Measurements from ENCODE around the gene MRPL36.
A peak's percentile ranks its signal among the peaks of the same experiment; 100 is the strongest.

MRPL36 gene

DNA sequence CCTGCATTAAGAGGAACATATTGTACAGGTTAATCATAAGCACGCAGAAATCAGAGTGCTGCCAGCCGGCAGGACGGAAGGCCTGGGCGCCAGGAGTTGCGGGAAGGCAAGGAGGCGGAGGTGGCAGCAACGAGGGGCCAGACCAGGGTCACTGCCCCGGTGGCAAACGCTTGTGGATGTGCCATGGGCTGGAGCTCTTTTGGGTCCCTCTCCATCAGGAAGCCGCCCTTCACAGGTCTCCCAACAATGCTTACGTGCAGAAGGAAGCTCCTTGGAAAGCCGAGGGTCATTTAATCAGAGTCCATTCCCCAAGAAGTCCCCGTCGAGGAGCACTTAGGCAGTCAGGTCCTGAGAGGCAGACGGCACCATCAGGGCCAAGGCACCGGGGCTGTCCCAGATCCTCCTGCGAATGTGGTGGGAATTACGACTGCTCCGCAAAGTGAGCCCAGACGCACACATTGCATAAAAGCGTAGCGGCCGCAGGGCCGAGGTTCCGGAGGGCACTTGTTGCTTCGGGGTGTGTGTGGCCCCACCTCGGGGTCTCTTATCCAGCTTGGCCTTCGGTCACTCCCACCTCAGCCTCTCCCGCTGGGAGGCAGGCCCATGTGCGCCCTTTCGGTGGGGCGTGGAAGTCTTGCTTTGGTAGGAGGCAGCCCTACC, 20.5 kb downstream of the MRPL36 start:
- Histone ChIP-seq H3K36me3 (no peaks in the 10 kb centered on the region), H3K4me3 (ENCODE audit: low read depth, low read length) (no peak overlapping the region), H3K4me1 (no peaks in the 10 kb centered on the region), H3K27me3 (peaks cover 22% of the 10 kb centered on the region), H3K9me3 (no peaks in the 10 kb centered on the region)
- TF ChIP-seq, protein P1, sequence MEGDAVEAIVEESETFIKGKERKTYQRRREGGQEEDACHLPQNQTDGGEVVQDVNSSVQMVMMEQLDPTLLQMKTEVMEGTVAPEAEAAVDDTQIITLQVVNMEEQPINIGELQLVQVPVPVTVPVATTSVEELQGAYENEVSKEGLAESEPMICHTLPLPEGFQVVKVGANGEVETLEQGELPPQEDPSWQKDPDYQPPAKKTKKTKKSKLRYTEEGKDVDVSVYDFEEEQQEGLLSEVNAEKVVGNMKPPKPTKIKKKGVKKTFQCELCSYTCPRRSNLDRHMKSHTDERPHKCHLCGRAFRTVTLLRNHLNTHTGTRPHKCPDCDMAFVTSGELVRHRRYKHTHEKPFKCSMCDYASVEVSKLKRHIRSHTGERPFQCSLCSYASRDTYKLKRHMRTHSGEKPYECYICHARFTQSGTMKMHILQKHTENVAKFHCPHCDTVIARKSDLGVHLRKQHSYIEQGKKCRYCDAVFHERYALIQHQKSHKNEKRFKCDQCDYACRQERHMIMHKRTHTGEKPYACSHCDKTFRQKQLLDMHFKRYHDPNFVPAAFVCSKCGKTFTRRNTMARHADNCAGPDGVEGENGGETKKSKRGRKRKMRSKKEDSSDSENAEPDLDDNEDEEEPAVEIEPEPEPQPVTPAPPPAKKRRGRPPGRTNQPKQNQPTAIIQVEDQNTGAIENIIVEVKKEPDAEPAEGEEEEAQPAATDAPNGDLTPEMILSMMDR (IDR thresholded peaks at IDR 0.05; ENCODE audit: low read depth, low read length): no peak
- no peak for DNase-seq

DNA sequence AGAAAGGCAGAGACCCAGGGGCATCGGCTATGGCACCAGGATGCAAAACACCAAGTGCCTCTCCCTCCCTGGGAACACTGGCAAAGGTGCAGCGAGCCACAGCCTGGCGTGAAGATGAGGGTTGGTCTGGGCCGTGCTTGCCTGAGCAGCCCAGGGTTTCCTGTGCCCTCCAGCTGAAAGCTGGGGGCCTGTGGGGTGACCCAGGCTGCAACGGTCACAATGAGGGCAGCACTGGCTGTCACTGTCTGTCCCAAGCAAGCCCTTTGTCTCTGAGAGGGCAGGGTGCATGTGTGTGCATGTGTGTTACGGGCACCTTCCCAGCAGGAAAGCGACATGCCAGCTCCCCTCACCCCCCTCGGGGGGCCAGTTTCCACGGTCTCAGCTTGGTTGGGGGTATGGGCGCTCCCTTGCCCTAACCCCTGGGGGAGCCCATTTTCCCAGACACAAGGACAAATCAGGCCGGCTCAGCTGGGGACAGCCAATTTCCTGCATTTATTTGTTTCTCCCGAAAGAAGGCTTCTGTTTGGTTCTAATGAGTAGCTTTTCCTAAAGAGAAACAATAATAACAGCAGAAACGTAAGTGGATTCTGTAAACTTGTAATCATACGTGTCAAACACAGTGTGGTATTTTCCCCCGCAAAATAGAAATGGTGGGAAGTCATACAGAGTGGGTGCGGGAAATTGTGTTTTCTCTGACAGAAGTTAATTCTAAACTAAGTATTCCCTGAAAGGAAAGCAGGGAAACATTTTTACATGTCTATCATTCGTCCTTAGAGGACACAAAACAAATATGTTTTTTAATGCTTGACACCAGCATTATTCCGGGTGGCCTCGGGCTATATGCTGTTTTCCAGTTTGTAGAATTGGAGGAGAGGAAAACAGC, 21.3 kb downstream of the MRPL36 start:
- Histone ChIP-seq H3K27me3 (peaks cover 22% of the 10 kb centered on the region), H3K36me3 (no peaks in the 10 kb centered on the region), H3K9me3 (no peaks in the 10 kb centered on the region), H3K4me3 (ENCODE audit: low read depth, low read length) (no peak overlapping the region), H3K4me1 (no peaks in the 10 kb centered on the region)
- no peak for DNase-seq
- TF ChIP-seq, protein P1 (IDR thresholded peaks at IDR 0.05; ENCODE audit: low read depth, low read length): no peak

DNA sequence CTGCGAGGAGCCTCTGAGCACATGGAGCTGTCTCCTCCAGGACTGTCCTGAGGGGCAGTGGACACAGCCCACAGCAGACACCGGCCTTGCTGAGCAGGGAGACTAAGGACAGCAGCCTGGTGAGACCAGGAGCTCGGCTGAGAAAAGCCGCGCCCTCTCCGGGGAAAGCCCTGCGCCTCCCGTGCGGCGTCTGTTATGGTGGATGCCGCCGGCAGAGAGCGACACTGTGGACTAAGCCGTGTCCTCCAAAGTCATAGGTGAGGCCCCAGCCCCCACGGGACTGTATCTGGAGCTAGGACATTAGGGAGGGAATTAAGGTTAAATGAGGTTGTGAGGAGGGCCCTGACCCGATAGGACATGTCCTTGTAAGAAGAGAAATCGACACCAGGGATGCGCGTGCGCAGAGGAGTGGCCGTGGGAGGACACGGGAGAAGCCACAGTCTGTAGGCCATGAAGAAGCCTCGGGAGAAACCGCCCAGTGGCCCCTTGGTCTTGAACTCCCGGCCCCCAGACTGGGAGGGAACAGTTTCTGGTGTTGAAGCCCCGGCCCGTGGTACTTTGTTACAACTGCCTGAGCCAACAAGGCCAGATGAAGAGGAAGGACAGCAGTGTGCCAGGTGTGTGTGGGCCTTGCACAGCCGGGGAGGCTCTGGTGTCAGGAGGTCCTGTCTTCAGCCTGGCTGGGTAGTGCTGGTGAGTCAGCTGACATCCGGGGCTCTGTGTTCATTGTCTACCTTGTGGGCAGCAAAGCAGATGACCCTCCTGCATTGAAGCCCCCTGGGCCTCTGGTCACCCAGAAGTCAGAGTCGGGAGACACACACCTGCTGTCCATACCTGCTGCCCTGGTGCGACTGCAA, 22.1 kb downstream of the MRPL36 start:
- Histone ChIP-seq H3K4me1 (no peaks in the 10 kb centered on the region), H3K36me3 (no peaks in the 10 kb centered on the region), H3K27me3 (peaks cover 22% of the 10 kb centered on the region), H3K4me3 (ENCODE audit: low read depth, low read length) (no peak overlapping the region), H3K9me3 (no peaks in the 10 kb centered on the region)
- DNase-seq: no peak
- TF ChIP-seq, protein P1 (IDR thresholded peaks at IDR 0.05; ENCODE audit: low read depth, low read length): no peak

DNA sequence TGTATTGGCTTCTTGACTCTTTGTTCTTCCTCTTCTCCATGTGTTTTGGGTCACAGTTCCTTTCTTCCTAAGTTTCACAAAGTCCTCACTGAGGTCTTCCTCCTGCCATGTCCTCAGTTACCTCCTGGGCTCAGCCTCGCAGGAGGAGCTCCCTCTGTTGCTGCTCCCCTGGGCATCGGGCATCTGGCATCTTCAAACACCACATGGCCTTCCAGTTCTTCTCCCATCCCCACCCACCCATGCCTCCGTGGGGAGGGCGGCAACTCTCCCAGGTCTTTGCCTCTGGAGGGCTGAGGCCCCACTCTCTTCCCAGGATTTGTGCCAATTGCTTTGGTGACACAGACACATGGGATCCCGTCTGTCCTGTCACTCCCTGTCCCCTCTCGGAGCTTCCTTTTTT, 22.8 kb downstream of the MRPL36 start:
- Histone ChIP-seq H3K4me1 (no peaks in the 10 kb centered on the region), H3K36me3 (no peaks in the 10 kb centered on the region), H3K9me3 (no peaks in the 10 kb centered on the region), H3K27me3 (peaks cover 19% of the 10 kb centered on the region), H3K4me3 (ENCODE audit: low read depth, low read length) (no peak overlapping the region)
- TF ChIP-seq, protein P1 (IDR thresholded peaks at IDR 0.05; ENCODE audit: low read depth, low read length): no peak
- no peak for DNase-seq

DNA sequence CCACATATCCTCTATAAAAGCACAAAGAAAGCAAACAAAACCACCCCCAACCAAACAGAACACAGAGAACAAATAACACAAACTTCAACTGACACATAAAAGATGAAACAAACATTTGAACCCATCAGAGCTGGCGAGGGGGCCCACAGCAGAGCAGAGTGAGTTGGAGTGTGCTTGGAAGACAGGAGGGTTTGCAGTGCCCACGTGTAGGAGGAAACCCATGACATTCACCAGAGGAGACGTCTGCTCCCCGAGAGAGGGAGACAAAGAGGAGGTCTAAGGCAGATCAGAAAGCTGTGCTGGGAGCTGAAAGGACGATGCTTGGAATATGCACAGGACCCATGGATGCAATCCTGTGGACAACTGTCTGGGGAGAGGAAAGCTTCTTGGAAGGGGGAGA, 27.0 kb downstream of the MRPL36 start:
- TF ChIP-seq, protein P1 (IDR thresholded peaks at IDR 0.05; ENCODE audit: low read depth, low read length): peak; percentile 63
- Histone ChIP-seq H3K9me3 (no peaks in the 10 kb centered on the region), H3K27me3 (peaks cover 12% of the 10 kb centered on the region), H3K36me3 (no peaks in the 10 kb centered on the region), H3K4me1 (no peaks in the 10 kb centered on the region), H3K4me3 (ENCODE audit: low read depth, low read length) (no peak overlapping the region)
- DNase-seq: peak; percentile 36
